Fibroblast of lung (primary cell): ENCODE measurements around the gene CFAP119.

Experiments
- CTCF ChIP-seq, 2 donors: IDR thresholded peaks in 1 of 2; conservative IDR thresholded peaks in 1 of 2; 1 replicate in 1 of 2; 2 replicates in 1 of 2; pipeline ENCODE4 v1.5.1; 2011 to 2012; ENCODE audit warnings: low read length in 2 of 2, control low read depth in 1 of 2, inconsistent platforms in 1 of 2, low read depth in 1 of 2, mild to moderate bottlenecking in 1 of 2
- EZH2 ChIP-seq: IDR thresholded peaks from 2 replicates; pipeline ENCODE4 v1.5.1; 2012; ENCODE audit warnings: low read length, control low read depth, mild to moderate bottlenecking; ENCODE audit errors: missing control alignments

- no peak for TF ChIP-seq CTCF (conservative IDR thresholded peaks at IDR 0.05 in 1 of 2, IDR thresholded peaks at IDR 0.05 in 1 of 2; ENCODE audit: low read depth in 1 of 2, low read length in 2 of 2)
- no peak for TF ChIP-seq EZH2
Observed at GRCh38 chr16:30756781-30757100, 5.1 kb downstream of the CFAP119 start.
